ENCODE measurements around the gene CD93.

Gene CD93

DNA sequence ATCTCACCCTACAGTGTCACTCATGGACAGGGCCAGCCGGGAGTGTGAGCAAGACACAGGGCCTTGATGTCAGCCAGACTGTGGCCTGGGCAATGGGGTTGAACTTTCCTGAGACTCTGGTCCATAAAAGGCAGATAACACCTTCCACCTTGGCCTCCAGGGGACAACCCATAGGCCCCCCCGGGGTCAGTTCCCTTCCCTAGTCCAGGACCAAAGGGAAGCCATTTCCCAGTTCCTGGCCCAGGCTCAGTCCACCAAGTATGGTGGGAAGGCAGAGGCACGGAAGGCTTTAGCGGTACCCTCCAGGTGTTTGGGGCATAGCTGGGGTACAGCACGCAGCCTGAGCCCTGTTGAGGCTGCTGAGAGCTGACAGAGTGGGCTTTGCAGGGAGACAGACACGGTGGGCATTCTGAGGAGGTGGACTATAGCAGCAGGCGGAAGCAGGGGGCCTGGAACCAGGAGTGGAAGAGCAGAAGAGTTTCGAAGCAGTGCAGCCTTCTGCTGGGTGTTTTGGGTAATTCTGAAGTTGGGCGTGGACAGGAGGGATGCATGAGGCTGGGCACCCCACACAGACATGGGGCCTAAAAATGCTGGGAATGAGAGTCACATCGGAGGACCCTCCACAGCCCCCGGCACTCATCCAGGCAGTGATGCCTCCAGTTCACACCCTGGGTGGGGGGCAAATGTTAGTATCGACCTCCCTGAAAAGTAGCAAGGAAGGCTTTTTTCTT lies 43.9 kb upstream of the CD93 start:
- no peak for DNase-seq (ENCODE audit: low read depth)
- H3K4me3 ChIP-seq (ENCODE audit: low read depth, low read length) = no peak overlapping the region
- no peak for TF ChIP-seq CTCF (IDR thresholded peaks at IDR 0.05; ENCODE audit: low read depth, low read length, missing control alignments)
- in situ Hi-C loops (cut with HindIII; ENCODE audit: low sequenced_read_pairs) = no loop called here

DNA sequence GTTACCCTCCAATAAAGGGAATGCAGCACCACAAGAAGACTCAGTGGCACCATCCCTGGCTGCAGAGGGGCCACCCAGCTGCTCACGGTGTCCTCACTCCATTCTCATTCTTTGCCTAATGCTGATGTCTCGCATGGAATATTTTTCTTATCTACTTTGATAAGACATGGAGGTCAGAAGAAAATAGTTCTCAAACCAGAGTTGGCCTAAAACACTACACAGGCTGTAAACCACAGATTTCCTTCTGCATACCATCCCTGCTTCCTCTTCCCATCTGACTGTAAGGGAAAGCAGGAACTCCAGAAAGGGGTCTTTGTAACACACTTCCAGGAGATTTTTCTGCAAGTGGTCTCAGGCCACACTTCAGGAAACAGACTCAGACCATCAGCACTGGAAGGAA lies 43.1 kb upstream of the CD93 start:
- no peak for TF ChIP-seq CTCF (IDR thresholded peaks at IDR 0.05; ENCODE audit: low read depth, low read length, missing control alignments)
- in situ Hi-C loops (cut with HindIII; ENCODE audit: low sequenced_read_pairs) = no loop called here
- no peak for DNase-seq (ENCODE audit: low read depth)
- no peak overlapping the region for H3K4me3 ChIP-seq (ENCODE audit: low read depth, low read length)

- no peak overlapping the region for H3K4me3 ChIP-seq (ENCODE audit: low read depth, low read length)
- DNase-seq (ENCODE audit: low read depth) = no peak
- in situ Hi-C loops (cut with HindIII; ENCODE audit: low sequenced_read_pairs) = no loop called here
- TF ChIP-seq CTCF (IDR thresholded peaks at IDR 0.05; ENCODE audit: low read depth, low read length, missing control alignments) = no peak
These were observed 42.5 kb upstream of the CD93 start for GRCh38 chr20:23128461-23129125.

- DNase-seq (ENCODE audit: low read depth) = no peak
- H3K4me3 ChIP-seq (ENCODE audit: low read depth, low read length) = no peak overlapping the region
- in situ Hi-C loops (cut with HindIII; ENCODE audit: low sequenced_read_pairs) = no loop called here
- TF ChIP-seq CTCF (IDR thresholded peaks at IDR 0.05; ENCODE audit: low read depth, low read length, missing control alignments) = no peak
These were observed 41.6 kb upstream of the CD93 start for GRCh38 chr20:23127506-23128279.

- in situ Hi-C loops (cut with HindIII; ENCODE audit: low sequenced_read_pairs) = no loop called here
- no peak for DNase-seq (ENCODE audit: low read depth)
- TF ChIP-seq CTCF (IDR thresholded peaks at IDR 0.05; ENCODE audit: low read depth, low read length, missing control alignments) = no peak
- no peak overlapping the region for H3K4me3 ChIP-seq (ENCODE audit: low read depth, low read length)
These were observed 40.3 kb upstream of the CD93 start for GRCh38 chr20:23126281-23127061.

DNA sequence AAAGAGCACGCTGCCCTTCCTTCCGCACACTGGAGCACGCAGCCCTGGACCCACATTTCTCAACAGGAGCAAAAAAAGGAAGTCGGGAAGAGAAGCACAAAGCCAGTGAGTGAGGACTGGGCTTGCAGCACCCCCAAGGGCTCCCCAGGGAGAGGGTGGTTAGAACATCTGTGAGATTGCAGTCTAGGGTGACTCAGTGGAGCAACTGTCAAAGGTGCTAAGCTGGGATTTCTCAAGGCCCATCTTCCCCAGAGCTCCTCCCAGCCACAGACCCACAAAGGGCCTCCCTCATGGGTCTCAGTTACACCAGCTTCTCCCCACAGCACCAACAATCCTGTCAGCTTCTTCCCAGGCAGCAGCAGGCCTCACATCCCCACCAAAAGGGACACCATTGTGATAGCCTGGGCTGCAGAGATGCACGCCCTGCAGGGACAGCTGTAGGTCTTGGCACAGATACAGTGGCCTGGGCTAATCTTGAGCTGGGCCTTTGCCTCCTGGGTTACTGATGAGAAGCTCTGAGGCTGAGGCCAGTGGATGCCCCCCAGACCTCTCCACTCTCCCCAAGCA lies 39.6 kb upstream of the CD93 start:
- no peak for DNase-seq (ENCODE audit: low read depth)

More for the DNA sequence above, 39.6 kb upstream of the CD93 start:
- in situ Hi-C loops (cut with HindIII; ENCODE audit: low sequenced_read_pairs) = no loop called here
- TF ChIP-seq CTCF (IDR thresholded peaks at IDR 0.05; ENCODE audit: low read depth, low read length, missing control alignments) = no peak
- no peak overlapping the region for H3K4me3 ChIP-seq (ENCODE audit: low read depth, low read length)
